ENCODE measurements around the gene ZRSR2.
A peak's percentile ranks its signal among the peaks of the same experiment; 100 is the strongest.

The ZRSR2 gene

GRCh38 chrX:15848576-15848975, 58.3 kb downstream of the ZRSR2 start:
- POLR2A ChIA-PET (ENCODE audit: low non-redundant PET) = no interaction called here

GRCh38 chrX:15849555-15849954, 59.3 kb downstream of the ZRSR2 start:
- H3K27ac ChIP-seq = no peak overlapping the region
- no peak for TF ChIP-seq CTCF (conservative IDR thresholded peaks at IDR 0.05; ENCODE audit: low read depth)
- no peak for DNase-seq (ENCODE audit: low spot score)
- CTCF ChIA-PET = interaction anchor here (1.0 kb wide), 1 partner anchor 8 kb away, joined by 3 read pairs; no protein-coding TSS in a partner anchor
- POLR2A ChIA-PET (ENCODE audit: low non-redundant PET) = no interaction called here

More at GRCh38 chrX:15848576-15848975, 58.3 kb downstream of the ZRSR2 start:
- TF ChIP-seq CTCF (conservative IDR thresholded peaks at IDR 0.05; ENCODE audit: low read depth) = no peak
- no peak for DNase-seq (ENCODE audit: low spot score)
- H3K27ac ChIP-seq = no peak overlapping the region
- CTCF ChIA-PET = interaction anchor here (0.8 kb wide), 1 partner anchor 111 kb away, joined by 4 read pairs; no protein-coding TSS in a partner anchor

GRCh38 chrX:15853586-15854079, 63.3 kb downstream of the ZRSR2 start:
- H3K27ac ChIP-seq = peak overlapping the region; percentile 87
- ChIA-PET POLR2A (ENCODE audit: low non-redundant PET) (no interaction called here), CTCF (no interaction called here)
- no peak for TF ChIP-seq CTCF (conservative IDR thresholded peaks at IDR 0.05; ENCODE audit: low read depth)
- no peak for DNase-seq (ENCODE audit: low spot score)

GRCh38 chrX:15854080-15854655, 63.9 kb downstream of the ZRSR2 start:
- peak overlapping the region; percentile 87 for H3K27ac ChIP-seq
- CTCF ChIA-PET = no interaction called here
- peak; percentile 27; the same call in 1 of the 2 replicates for TF ChIP-seq CTCF (conservative IDR thresholded peaks at IDR 0.05; ENCODE audit: low read depth)
- POLR2A ChIA-PET (ENCODE audit: low non-redundant PET) = no interaction called here
- no peak for DNase-seq (ENCODE audit: low spot score)

GRCh38 chrX:15854712-15855567, 64.7 kb downstream of the ZRSR2 start, which contains the start of gene AP1S2:
TSS of gene AP1S2 (minus strand) at chrX:15854813. CDS start at chrX:15852524, 2,289 bp downstream.
- ChIA-PET POLR2A (ENCODE audit: low non-redundant PET) (no interaction called here), CTCF (no interaction called here)
- DNase-seq (ENCODE audit: low spot score) = peak; percentile 80
- peak within 1 kb of the TSS; percentile 87 for H3K27ac ChIP-seq
- TF ChIP-seq CTCF (conservative IDR thresholded peaks at IDR 0.05; ENCODE audit: low read depth) = no peak

- peak overlapping the region; percentile 87 for H3K27ac ChIP-seq
- ChIA-PET POLR2A (ENCODE audit: low non-redundant PET) (no interaction called here), CTCF (interaction anchor here (0.6 kb wide), 1 partner anchor 78 kb away, joined by 3 read pairs; no protein-coding TSS in a partner anchor)
- no peak for TF ChIP-seq CTCF (conservative IDR thresholded peaks at IDR 0.05; ENCODE audit: low read depth)
- DNase-seq (ENCODE audit: low spot score) = no peak
Measured at GRCh38 chrX:15855568-15856221, 65.4 kb downstream of the ZRSR2 start.

Measured in RWPE1 (cell line).